HG03039 (cell line): ENCODE measurements around the gene SEPTIN1.
"Not testable (repeated sequence)": the region's sequence is repeated elsewhere in the genome, so short reads cannot be mapped to it uniquely, and the experiment has no call there.

Source experiments
- ATAC-seq: cut with Tn5 transposase; IDR thresholded peaks from one replicate; pipeline ENCODE4 v1.9.1; 2021; ENCODE audit warnings: mild to moderate bottlenecking, moderate library complexity; ENCODE audit not compliant: unreplicated experiment

SEPTIN1 gene

DNA sequence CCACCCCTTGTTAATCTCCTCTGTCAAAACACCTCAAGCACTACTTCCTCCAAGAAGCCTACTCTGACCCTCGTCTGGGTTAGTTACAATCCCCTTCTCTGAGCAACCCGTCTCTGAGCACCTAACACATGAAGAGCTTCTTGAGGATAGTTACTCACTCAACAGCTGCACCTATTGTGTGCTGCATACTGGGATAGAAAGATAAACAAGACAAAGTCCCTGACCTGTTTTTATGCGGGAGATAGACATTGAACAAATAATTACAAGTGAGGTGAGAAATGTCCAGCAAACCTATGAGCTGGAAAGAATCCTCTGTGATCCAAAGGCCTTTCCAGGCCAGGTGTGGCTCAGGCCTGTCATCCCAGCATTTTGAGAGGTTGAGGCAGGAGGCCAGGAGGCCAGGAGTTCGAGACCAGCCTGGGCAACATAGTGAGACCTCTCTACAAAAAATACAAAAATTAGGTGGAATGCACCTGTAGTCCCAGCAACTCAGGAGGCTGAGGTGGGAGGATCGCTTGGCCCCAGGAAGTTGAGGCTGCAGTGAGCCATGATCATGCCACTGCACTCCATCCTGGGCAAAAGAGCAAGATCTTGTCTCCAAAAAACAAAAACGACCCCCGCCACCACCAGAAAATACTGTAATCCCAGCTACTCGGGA lies 19.5 kb upstream of the SEPTIN1 start:
- no peak for ATAC-seq

GRCh38 chr16:30399435-30400186 lies 17.2 kb upstream of the SEPTIN1 start:
- no peak for ATAC-seq

- no peak for ATAC-seq
These were observed 16.5 kb upstream of the SEPTIN1 start for GRCh38 chr16:30398661-30399434.

GRCh38 chr16:30397776-30398660 lies 15.7 kb upstream of the SEPTIN1 start:
- ATAC-seq: no peak

DNA sequence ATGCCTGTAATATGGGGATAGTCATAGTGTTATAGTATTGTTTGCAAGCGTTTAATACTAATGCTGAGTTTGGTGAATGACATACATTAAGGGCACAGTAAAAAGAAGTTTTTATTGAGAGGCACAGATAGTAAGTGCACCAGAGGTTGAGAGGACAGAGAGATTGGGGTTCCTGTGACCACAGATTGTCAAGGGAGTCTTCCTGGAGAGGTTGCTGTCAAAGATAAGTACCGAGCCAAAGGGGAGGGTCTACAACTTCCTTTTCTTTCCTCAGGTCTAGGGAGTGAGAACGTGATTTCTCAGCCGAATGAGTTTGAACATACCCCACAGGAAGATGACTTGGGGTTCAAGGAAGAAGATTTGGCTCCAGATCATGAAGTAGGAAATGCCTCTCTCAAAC lies 14.7 kb upstream of the SEPTIN1 start:
- ATAC-seq: no peak

GRCh38 chr16:30396627-30397026 lies 14.3 kb upstream of the SEPTIN1 start:
- not testable (repeated sequence) for ATAC-seq

DNA sequence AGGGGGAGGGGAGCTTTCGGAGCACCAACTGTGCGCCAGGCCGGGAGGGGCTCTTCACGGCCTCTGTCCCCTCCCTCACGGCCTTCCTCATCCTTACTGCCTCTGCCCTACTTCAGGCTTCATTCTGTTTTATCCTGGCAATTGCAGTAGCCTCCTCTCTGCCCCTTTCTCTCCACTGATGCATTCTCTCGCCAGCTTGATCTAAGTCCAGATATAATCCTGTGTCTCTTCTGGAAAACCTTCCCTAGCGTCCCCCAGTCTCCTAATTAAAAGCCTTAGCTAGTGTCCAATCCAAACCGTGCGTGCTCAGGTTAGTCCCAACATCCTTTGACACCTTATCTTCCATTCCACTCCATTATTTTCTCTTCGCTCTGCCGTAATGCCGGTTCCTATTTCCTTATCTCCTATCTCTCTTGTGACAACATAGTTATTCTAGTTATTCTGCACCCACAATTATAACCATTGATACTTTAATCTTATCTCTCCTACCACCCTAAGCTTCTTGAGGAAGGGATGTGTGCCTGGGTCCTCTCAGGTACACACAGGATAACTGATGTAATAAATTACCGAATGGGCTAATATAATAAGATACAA lies 13.7 kb upstream of the SEPTIN1 start:
- no peak for ATAC-seq

DNA sequence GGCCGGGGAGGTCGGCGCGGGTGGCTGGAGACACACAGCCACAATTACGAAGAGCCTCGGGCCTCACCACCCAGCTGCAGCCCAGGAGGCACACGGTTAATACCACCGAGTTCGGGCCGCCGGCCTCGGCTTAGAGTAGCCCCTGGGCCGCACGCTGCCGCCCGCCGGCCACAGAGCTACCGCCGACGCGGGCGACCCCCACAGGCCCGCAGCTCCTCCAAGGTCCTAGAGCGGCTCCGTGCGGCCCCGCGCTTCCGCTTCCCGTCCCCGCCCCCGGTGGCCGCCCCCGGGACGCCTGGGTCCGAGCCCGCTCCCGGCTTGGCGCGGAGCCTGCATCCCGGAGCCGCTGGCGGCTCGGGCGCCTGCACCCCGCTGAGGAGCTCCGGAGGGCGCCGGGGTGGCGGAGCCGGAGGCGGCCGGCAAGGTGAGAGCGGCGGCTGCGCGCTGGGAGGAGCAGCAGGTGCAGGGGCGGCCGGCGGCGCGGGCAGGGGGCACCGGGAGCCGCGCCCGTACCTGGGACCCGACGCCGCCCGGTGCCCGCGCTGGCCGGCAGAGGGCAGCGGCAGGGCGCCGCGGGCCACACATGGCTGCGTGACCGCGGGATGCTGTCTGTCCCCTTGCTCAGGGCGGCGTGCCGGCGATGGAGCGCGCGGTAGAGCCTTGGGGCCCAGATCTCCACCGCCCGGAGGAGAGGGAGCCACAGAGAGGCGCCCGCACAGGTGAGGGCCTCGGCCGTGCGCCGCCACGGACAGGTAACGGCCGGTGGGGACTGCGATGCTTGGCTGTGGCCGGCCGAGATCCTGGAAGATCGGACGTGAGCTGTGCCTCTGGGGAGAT lies 13.0 kb upstream of the SEPTIN1 start, which contains the start of gene ZNF48:
TSS of gene ZNF48 (plus strand) at position 266 of the 837 bp plus-strand sequence. CDS start at position 641, 375 bp downstream.
- peak; percentile 57 for ATAC-seq

DNA sequence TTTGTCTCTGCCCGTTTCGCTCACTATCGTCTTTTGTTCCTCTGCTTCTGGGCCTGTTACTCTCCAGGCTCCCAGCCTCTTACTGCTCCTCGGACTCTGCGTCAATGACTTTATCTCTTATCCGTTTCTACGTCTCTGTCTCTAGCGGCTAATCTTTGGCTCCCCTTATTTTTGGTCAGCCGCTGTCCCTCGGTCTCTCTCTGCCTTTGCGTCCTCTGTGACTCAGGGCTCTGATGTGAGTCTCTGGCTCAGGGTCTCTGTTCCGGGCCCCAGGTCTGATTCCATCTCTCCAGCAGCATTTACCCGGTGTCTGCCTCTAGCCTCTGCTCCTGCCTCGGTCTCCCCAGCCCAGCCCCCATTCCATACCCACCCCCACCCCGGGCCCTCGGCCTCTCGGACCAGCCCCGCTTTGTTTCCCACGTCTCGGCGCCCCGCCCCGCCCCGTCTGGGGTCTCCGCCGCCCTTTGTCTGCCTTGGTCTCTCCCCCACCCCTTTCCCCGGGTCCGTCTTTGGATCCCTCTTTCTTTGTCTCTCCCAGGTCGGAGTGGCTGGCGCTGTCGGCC lies 12.3 kb upstream of the SEPTIN1 start:
- no peak for ATAC-seq

DNA sequence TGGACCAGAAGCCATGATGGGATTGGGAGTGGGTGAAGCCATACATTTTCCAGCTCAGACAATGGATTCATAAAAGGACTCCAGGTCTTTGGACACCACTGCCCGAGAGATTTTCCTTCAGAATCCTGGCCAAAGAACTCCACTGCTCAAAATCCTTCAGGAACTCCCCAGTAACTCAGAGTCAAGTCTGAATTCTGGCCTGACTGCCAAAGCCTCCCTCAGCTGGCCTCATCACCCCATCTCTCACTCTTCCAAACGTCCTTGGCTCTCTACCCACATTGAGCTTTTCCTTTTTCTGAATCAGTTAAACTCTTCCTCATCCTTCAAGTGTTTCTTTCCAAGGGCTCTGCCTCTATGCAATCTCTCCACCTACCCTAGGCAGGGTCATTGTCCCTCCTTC lies 1.2 kb upstream of the SEPTIN1 start:
- ATAC-seq: no peak

- ATAC-seq: no peak
These were observed 895 bp downstream of the SEPTIN1 start for GRCh38 chr16:30381291-30382041.

GRCh38 chr16:30380803-30381208 lies 1.6 kb downstream of the SEPTIN1 start:
- no peak for ATAC-seq

DNA sequence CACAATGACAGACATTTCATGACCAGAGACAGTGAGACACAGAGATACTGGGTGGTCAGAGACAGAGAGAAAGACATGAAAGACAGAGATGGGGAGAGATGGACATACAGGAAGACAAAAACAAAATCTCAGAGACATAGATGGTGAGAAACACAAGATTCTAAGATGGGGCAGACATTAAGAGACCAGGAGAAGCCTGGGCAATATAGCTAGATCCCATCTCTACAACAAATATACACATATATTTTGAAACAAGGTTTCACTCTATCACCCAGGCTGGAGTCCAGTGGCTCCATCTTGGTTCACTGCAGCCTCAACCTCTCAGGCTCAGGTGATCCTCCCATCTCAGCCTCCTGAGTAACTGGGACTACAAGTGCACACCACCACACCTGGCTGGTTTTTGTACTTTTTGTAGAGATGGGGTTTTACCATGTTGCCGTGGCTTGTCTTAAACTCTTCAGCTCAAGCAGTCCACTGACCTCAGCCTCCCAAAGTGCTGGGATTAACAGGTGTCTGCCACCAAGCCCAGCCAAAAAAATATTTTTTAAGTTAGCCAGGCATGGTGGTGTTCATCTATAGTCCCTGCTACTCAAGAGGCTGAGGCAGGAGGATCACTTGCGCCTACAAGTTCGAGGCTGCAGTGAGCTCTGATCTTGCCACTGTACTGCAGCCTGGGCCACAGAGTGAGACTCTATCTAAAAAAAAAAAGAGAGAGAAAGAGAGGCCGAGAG lies 2.1 kb downstream of the SEPTIN1 start:
- no peak for ATAC-seq

GRCh38 chr16:30379158-30379783 lies 3.1 kb downstream of the SEPTIN1 start:
- ATAC-seq: no peak

GRCh38 chr16:30378236-30379157 lies 3.9 kb downstream of the SEPTIN1 start:
- ATAC-seq: peak; percentile 88

- peak; percentile 36 for ATAC-seq
These were observed 4.5 kb downstream of the SEPTIN1 start for GRCh38 chr16:30377812-30378235.
